ENCODE results near the gene RIN1. TPM values are rescaled to one million over a fixed set of nuclear protein-coding genes. Genes with fewer than 3 reads are reported as not detected.
A peak's percentile ranks its signal among the peaks of the same experiment; 100 is the strongest.
"Not testable (repeated sequence)": the region's sequence is repeated elsewhere in the genome, so short reads cannot be mapped to it uniquely, and the experiment has no call there.

The RIN1 gene
- total RNA-seq, 6 experiments from 2014 or later = 32.9 to 55.0 (median 49.8) TPM

- TF ChIP-seq, protein P1, sequence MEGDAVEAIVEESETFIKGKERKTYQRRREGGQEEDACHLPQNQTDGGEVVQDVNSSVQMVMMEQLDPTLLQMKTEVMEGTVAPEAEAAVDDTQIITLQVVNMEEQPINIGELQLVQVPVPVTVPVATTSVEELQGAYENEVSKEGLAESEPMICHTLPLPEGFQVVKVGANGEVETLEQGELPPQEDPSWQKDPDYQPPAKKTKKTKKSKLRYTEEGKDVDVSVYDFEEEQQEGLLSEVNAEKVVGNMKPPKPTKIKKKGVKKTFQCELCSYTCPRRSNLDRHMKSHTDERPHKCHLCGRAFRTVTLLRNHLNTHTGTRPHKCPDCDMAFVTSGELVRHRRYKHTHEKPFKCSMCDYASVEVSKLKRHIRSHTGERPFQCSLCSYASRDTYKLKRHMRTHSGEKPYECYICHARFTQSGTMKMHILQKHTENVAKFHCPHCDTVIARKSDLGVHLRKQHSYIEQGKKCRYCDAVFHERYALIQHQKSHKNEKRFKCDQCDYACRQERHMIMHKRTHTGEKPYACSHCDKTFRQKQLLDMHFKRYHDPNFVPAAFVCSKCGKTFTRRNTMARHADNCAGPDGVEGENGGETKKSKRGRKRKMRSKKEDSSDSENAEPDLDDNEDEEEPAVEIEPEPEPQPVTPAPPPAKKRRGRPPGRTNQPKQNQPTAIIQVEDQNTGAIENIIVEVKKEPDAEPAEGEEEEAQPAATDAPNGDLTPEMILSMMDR (IDR thresholded peaks at IDR 0.05) = peak; percentile 74
- no peak for DNase-seq
- peak overlapping the region; percentile 97 for H3K27ac Mint-ChIP-seq
- peaks cover under 1% of the 10 kb centered on the region; the same call in 1 of the 2 replicates for H3K9me3 Mint-ChIP-seq
- H3K36me3 Mint-ChIP-seq (ENCODE audit: low read depth) = peaks cover 22% of the 10 kb centered on the region
- H3K27me3 Mint-ChIP-seq (ENCODE audit: insufficient read depth) = peaks cover 9% of the 10 kb centered on the region
- H3K4me1 Mint-ChIP-seq (ENCODE audit: low read depth) = peaks cover 49% of the 10 kb centered on the region
- H3K4me3 Mint-ChIP-seq = peak overlapping the region; percentile 91
These were observed 22.7 kb downstream of the RIN1 start for GRCh38 chr11:66313321-66314185.

GRCh38 chr11:66312549-66313320 lies 23.5 kb downstream of the RIN1 start:
- Mint-ChIP-seq H3K36me3 (ENCODE audit: low read depth) (peaks cover 22% of the 10 kb centered on the region), H3K9me3 (no peaks in the 10 kb centered on the region), H3K27ac (peak overlapping the region; percentile 97), H3K27me3 (ENCODE audit: insufficient read depth) (peaks cover 9% of the 10 kb centered on the region), H3K4me3 (peak overlapping the region; percentile 91), H3K4me1 (ENCODE audit: low read depth) (peaks cover 41% of the 10 kb centered on the region)
- TF ChIP-seq, protein P1 (IDR thresholded peaks at IDR 0.05) = no peak
- peak; percentile 99 for DNase-seq

DNA sequence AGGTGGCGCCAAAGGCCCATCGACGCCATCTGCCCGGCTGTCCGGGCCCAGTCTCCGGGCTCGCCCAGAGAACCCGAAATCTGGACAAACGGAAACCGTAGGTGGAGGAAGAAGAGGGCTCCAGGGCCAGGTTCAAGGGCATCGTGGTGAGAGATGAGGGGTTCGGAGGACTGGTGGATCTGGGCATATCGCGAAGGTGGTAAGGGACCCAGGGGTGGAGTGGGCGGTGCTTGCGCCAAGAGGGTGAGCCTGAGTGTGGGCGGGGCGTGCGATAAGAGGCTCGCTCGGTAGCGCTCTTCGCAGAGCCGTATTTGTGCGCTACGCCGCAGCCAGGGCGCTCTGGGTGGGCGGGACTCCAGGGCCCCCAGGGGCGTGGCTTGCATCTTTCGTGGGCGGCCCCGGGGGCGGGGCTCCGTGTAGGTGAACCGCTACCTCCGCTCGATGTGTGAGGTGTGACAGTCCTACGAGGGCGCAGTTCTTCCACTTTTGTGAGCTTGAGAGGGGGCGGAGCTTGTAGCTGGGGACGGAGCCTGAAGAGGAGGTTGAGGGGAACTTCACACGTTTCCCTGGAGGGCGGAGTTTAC lies 24.2 kb downstream of the RIN1 start:
- TF ChIP-seq, protein P1 (IDR thresholded peaks at IDR 0.05) = peak; percentile 87
- H3K36me3 Mint-ChIP-seq (ENCODE audit: low read depth) = peaks cover 22% of the 10 kb centered on the region
- H3K4me1 Mint-ChIP-seq (ENCODE audit: low read depth) = peaks cover 34% of the 10 kb centered on the region
- peak overlapping the region; percentile 97 for H3K27ac Mint-ChIP-seq
- H3K4me3 Mint-ChIP-seq = peak overlapping the region; percentile 90
- peaks cover 9% of the 10 kb centered on the region for H3K27me3 Mint-ChIP-seq (ENCODE audit: insufficient read depth)
- DNase-seq = peak; percentile 72
- no peaks in the 10 kb centered on the region for H3K9me3 Mint-ChIP-seq

DNA sequence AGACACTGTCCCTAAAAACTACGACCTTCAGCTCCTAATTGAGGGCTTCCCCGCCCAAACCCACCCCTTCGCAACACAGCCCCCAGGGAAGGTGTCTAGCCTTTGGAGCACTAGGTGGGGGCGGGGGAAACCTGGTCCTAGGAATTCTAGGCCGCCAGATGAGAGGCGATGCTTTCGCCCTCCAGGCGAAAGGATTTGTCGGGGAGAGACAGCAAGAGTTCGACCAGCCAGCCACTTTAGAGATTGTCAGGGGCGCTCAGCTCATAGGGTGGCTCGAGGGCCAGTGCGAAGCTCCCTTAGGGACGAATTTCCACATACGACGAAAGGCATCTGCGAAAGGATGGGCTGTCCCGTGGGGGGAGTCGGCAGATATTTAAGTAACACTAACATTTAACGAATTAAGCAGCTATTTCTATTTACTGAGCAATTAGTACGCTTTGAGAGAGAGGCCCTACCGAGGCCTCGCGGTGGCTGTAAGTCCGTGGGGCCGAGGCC lies 24.7 kb downstream of the RIN1 start:
- Mint-ChIP-seq H3K27ac (peak overlapping the region; percentile 97), H3K4me1 (ENCODE audit: low read depth) (peaks cover 34% of the 10 kb centered on the region), H3K36me3 (ENCODE audit: low read depth) (peaks cover 22% of the 10 kb centered on the region), H3K4me3 (peak overlapping the region; percentile 90), H3K27me3 (ENCODE audit: insufficient read depth) (peaks cover 9% of the 10 kb centered on the region), H3K9me3 (no peaks in the 10 kb centered on the region)
- TF ChIP-seq, protein P1 (IDR thresholded peaks at IDR 0.05) = no peak
- DNase-seq = no peak

DNA sequence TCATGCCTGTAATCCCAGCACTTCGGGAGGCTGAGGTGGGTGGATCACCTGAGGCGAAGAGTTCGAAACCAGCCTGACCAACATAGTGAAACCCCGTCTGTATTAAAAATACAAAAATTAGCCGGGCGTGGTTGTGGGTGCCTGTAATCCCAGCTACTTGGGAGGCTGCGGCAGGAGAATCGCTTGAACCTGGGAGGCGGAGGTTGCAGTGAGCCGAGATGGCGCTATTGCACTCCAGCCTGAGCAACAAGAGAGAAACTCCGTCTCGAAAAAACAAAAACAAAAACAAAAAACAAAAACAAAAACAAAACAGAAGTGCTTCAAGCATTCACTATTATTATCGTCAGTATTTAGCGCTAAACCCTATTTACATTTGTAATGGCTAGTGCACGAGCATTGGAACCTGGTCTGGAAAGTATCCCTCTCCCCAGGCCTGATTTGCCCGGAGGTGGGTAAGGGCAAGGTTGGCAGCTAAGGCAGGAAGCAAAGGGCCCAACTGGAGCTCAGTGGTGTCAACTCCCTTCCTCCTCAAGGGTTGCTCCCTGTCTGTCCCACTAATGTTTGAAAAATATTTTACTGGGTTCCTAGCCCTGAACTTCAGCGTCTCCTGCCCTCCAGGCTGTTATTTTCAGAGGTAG lies 25.3 kb downstream of the RIN1 start:
- not testable (repeated sequence) for H3K4me3 Mint-ChIP-seq; H3K27ac Mint-ChIP-seq; DNase-seq; H3K9me3 Mint-ChIP-seq; H3K27me3 Mint-ChIP-seq (ENCODE audit: insufficient read depth)
- Mint-ChIP-seq H3K36me3 (ENCODE audit: low read depth) (peaks cover 20% of the 10 kb centered on the region), H3K4me1 (ENCODE audit: low read depth) (peaks cover 31% of the 10 kb centered on the region)

Measured in HFFc6 (cell line).